ENCODE results near the gene ARHGAP44. TPM values are rescaled to one million over a fixed set of nuclear protein-coding genes. Genes with fewer than 3 reads are reported as not detected.
A peak's percentile ranks its signal among the peaks of the same experiment; 100 is the strongest.

Gene ARHGAP44
- total and polyA plus RNA-seq, 4 donors, result 12.1 to 37.5 (median 20.2) TPM

- ATAC-seq (ENCODE audit: insufficient read depth, low FRiP score), result no peak
- DNase-seq, result no peak
Measured at GRCh38 chr17:12744298-12744697, 45.0 kb upstream of the ARHGAP44 start.

GRCh38 chr17:12744786-12745185 lies 44.5 kb upstream of the ARHGAP44 start:
- Histone ChIP-seq H3K27ac (ENCODE audit: low read depth in 1 of 2, low read length in 1 of 2) (peak overlapping the region in 1 of 2 donors; percentile 83), H3K27me3 (ENCODE audit: control insufficient read depth in 3 of 3, insufficient read depth in 3 of 3, low read length in 2 of 3) (no peaks in the 10 kb centered on the region), H3K36me3 (ENCODE audit: control insufficient read depth in 4 of 4, insufficient read depth in 4 of 4, low read length in 4 of 4) (peaks cover 0 to 3% (median 0%) of the 10 kb centered on the region in 4 donors), H3K9me3 (ENCODE audit: control insufficient read depth in 4 of 4, insufficient read depth in 3 of 4, low read length in 3 of 4) (no peaks in the 10 kb centered on the region), H3K9ac (ENCODE audit: insufficient read depth in 1 of 2, low read length in 2 of 2) (no peak overlapping the region), H3K4me1 (ENCODE audit: control insufficient read depth in 5 of 5, insufficient read depth in 5 of 5, low read length in 5 of 5) (peaks cover 0 to 7% (median 2%) of the 10 kb centered on the region in 5 donors), H3K4me3 (no peak overlapping the region)
- ATAC-seq (ENCODE audit: insufficient read depth, low FRiP score) (no peak), DNase-seq (no peak)
- TF ChIP-seq CTCF (IDR thresholded peaks at IDR 0.05; ENCODE audit: control extremely low read depth, extremely low read depth), result no peak
- WGBS, 2 donors, result 98 to 100% methylated on average over 1 of the region's 1 CpG

More at GRCh38 chr17:12744298-12744697, 45.0 kb upstream of the ARHGAP44 start:
- 71 to 75% methylated on average over 5 of the region's 5 CpGs for WGBS, 2 donors
- Histone ChIP-seq H3K4me3 (no peak overlapping the region), H3K9me3 (ENCODE audit: control insufficient read depth in 4 of 4, insufficient read depth in 3 of 4, low read length in 3 of 4) (no peaks in the 10 kb centered on the region), H3K9ac (ENCODE audit: insufficient read depth in 1 of 2, low read length in 2 of 2) (no peak overlapping the region), H3K4me1 (ENCODE audit: control insufficient read depth in 5 of 5, insufficient read depth in 5 of 5, low read length in 5 of 5) (peaks cover 0 to 7% (median 2%) of the 10 kb centered on the region in 5 donors), H3K36me3 (ENCODE audit: control insufficient read depth in 4 of 4, insufficient read depth in 4 of 4, low read length in 4 of 4) (peaks cover 0 to 3% (median 0%) of the 10 kb centered on the region in 4 donors), H3K27ac (ENCODE audit: low read depth in 1 of 2, low read length in 1 of 2) (peak overlapping the region in 1 of 2 donors; percentile 83), H3K27me3 (ENCODE audit: control insufficient read depth in 3 of 3, insufficient read depth in 3 of 3, low read length in 2 of 3) (no peaks in the 10 kb centered on the region)
- TF ChIP-seq CTCF (IDR thresholded peaks at IDR 0.05; ENCODE audit: control extremely low read depth, extremely low read depth), result no peak

GRCh38 chr17:12745486-12745885 lies 43.8 kb upstream of the ARHGAP44 start:
- no peak overlapping the region for H3K4me3 ChIP-seq
- 88 to 91% methylated on average over 7 of the region's 7 CpGs for WGBS, 2 donors
- H3K9me3 ChIP-seq (ENCODE audit: control insufficient read depth in 4 of 4, insufficient read depth in 3 of 4, low read length in 3 of 4), result no peaks in the 10 kb centered on the region
- H3K27ac ChIP-seq (ENCODE audit: low read depth in 1 of 2, low read length in 1 of 2), result peak overlapping the region in 1 of 2 donors; percentile 3
- peaks cover 0 to 3% (median 0%) of the 10 kb centered on the region in 4 donors for H3K36me3 ChIP-seq (ENCODE audit: control insufficient read depth in 4 of 4, insufficient read depth in 4 of 4, low read length in 4 of 4)
- no peak overlapping the region for H3K9ac ChIP-seq (ENCODE audit: insufficient read depth in 1 of 2, low read length in 2 of 2)
- peaks cover 0 to 7% (median 2%) of the 10 kb centered on the region in 5 donors for H3K4me1 ChIP-seq (ENCODE audit: control insufficient read depth in 5 of 5, insufficient read depth in 5 of 5, low read length in 5 of 5)
- no peak for ATAC-seq (ENCODE audit: insufficient read depth, low FRiP score)
- no peak for TF ChIP-seq CTCF (IDR thresholded peaks at IDR 0.05; ENCODE audit: control extremely low read depth, extremely low read depth)
- DNase-seq, result no peak
- no peaks in the 10 kb centered on the region for H3K27me3 ChIP-seq (ENCODE audit: control insufficient read depth in 3 of 3, insufficient read depth in 3 of 3, low read length in 2 of 3)

DNA sequence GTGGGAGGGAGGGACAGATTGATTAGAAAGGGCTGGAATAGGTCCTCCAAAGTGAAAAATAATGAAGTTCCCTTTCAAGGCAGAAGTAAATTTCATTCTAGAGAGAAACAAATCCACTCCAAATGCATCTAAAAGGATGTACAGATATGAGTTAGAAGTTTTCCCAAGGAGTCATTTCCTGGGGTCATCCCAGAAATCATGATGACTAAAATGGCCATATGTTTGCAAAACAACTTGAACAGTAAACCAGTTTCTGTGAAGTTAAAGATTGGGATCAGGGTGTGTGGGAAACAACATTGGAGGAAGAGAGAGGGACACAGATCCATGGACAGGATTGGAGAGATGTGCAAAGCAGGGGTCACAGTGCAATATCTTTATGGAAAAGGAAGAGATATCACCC lies 32.5 kb upstream of the ARHGAP44 start:
- Histone ChIP-seq H3K9me3 (ENCODE audit: control insufficient read depth in 4 of 4, insufficient read depth in 3 of 4, low read length in 3 of 4) (no peaks in the 10 kb centered on the region), H3K27ac (ENCODE audit: low read depth in 1 of 2, low read length in 1 of 2) (no peak overlapping the region), H3K9ac (ENCODE audit: insufficient read depth in 1 of 2, low read length in 2 of 2) (no peak overlapping the region), H3K4me1 (ENCODE audit: control insufficient read depth in 5 of 5, insufficient read depth in 5 of 5, low read length in 5 of 5) (no peaks in the 10 kb centered on the region), H3K27me3 (ENCODE audit: control insufficient read depth in 3 of 3, insufficient read depth in 3 of 3, low read length in 2 of 3) (no peaks in the 10 kb centered on the region), H3K4me3 (no peak overlapping the region), H3K36me3 (ENCODE audit: control insufficient read depth in 4 of 4, insufficient read depth in 4 of 4, low read length in 4 of 4) (peaks cover 0 to 5% (median 0%) of the 10 kb centered on the region in 4 donors)
- ATAC-seq (ENCODE audit: insufficient read depth, low FRiP score), result no peak
- DNase-seq, result no peak
- no peak for TF ChIP-seq CTCF (IDR thresholded peaks at IDR 0.05; ENCODE audit: control extremely low read depth, extremely low read depth)
